ENCODE results near the gene BEND3. TPM values are rescaled to one million over a fixed set of nuclear protein-coding genes. Genes with fewer than 3 reads are reported as not detected.
"Not testable (repeated sequence)": the region's sequence is repeated elsewhere in the genome, so short reads cannot be mapped to it uniquely, and the experiment has no call there.

Gene BEND3
- polyA plus RNA-seq, 3 donors, result 8.1 to 9.0 (median 8.5) TPM

DNA sequence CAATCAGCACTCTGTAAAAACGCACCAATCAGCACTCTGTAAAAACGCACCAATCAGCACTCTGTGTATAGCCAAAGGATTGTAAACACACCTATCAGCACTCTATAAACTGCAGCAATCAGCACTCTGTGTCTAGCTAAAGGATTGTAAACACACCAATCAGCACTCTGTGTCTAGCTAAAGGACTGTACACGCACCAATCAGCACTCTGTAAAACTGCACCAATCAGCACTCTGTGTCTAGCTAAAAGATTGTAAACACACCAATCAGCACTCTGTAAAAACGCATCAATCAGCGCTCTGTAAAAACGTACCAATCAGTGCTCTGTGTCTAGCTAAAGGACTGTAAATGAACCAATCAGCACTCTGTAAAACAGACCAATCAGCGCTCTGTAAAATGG is 30.9 kb downstream of the BEND3 start:
- DNase-seq (ENCODE audit: low read depth in 3 of 3, low spot score in 2 of 3), result not testable (repeated sequence)

DNA sequence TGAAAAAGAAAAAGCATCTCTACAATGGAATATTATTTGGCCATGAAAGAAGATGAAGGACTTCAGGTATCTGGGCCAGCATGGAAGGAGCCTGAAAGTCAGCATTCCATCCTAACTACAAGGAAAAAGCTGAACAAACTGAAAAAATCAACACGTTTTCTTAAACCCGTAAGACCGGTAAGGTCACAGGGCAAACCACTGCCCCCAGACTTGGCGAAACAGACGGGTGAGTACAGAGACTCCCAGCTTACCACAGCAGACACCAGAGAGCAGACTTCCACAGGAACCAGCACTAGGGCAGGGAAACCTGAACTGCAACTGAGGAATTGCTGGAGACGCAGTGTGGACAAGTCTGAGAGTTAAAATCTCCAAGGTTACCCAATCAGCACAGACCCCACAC is 31.4 kb downstream of the BEND3 start:
- DNase-seq (ENCODE audit: low read depth in 3 of 3, low spot score in 2 of 3), result no peak

DNA sequence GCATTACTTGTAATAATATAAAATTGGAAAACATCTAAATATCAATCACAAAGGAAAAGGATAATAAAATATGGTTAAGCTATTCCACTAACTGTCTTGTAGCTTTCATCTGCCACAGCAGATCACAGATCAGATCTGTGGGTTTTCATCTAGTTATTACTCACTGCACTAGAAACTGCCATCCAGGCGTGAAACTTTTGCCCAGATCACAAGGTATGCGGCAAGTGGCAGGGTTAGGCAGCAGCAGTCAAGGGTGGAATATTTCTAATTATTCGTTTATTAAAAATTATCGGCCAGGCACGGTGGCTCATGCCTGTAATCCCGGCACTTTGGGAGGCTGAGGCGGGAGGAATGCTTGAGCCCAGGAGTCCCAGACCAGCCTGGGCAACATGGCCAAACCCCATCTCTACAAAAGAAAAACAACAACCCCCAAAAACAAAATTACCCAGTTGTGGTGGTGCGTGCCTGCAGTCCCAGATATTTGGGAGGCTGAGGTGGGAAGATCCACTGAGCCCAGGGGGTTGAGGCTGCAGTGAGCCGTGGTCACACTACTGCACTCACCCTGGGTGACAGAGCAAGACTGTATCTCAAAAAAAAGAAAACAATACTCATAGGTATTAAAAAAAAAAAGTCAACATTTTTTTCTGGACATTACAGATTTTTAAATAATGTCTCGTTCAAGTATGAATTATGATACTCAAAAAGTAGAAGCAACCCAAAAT is 32.1 kb downstream of the BEND3 start:
- no peak for DNase-seq (ENCODE audit: low read depth in 3 of 3, low spot score in 2 of 3)

DNA sequence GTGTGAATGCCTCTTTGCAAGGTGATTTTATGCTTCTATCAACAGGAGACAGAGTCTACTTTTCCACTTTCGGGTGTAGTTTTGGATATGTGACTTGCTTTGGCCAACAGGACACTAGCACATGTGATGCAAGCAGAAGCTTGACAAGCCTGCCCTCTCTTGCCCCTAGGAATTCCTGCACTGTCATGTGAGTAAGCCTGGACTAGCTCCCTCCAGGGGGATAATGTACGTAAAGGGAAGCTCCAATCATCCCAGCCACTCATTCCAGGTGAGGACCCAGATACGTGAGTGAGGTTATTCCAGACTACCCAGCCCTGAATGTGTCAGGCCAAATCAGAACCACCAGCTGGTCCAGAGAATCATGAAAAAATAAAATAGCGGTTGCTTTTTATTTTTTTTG is 33.3 kb downstream of the BEND3 start:
- DNase-seq (ENCODE audit: low read depth in 3 of 3, low spot score in 2 of 3), result no peak

- DNase-seq (ENCODE audit: low read depth in 3 of 3, low spot score in 2 of 3), result no peak
These were observed 35.3 kb downstream of the BEND3 start for GRCh38 chr6:107080036-107080435.

DNA sequence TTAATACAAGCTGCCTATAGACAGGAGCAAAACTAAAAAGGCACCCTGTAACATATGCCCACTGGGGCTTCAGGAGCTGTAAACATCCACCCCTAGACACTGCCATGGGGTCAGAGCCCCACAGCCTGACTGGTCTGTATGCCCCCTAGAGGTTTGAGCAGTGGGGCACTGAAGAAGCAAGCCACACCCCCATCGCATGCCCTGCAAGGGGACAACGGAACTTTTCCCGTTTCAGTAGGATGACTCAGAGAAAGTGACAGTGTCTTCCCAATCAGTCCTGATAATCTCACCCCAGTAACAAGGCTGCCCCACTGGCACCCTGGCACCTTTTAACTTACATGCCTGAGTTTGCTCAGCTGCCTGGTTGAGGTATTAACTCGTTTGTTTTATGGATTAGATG is 35.9 kb downstream of the BEND3 start:
- DNase-seq (ENCODE audit: low read depth in 3 of 3, low spot score in 2 of 3), result no peak

DNA sequence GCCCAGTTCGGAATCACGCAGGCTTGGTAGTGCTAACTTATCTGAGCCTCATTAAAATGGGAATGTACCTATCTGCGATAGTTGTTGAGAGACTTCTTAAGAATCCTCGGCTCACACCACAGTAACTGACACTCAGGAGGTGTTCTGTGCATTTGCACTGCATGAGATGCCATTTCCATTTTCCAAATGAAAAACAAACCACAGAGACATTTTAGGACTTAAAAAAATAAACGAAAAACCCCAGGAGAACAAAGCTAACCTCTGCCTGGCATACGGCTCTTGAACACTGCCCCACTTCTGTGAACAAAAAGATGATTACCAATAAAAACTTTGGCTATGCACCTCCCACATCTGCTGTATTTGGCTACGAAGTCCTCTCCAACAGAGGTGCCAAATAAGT is 37.6 kb downstream of the BEND3 start:
- no peak for DNase-seq (ENCODE audit: low read depth in 3 of 3, low spot score in 2 of 3)

GRCh38 chr6:107075951-107076381 is 39.3 kb downstream of the BEND3 start:
- DNase-seq (ENCODE audit: low read depth in 3 of 3, low spot score in 2 of 3), result no peak

GRCh38 chr6:107070686-107071085 is 44.6 kb downstream of the BEND3 start:
- DNase-seq (ENCODE audit: low read depth in 3 of 3, low spot score in 2 of 3), result no peak

GRCh38 chr6:107069631-107070548 is 45.4 kb downstream of the BEND3 start:
- DNase-seq (ENCODE audit: low read depth in 3 of 3, low spot score in 2 of 3), result no peak

DNA sequence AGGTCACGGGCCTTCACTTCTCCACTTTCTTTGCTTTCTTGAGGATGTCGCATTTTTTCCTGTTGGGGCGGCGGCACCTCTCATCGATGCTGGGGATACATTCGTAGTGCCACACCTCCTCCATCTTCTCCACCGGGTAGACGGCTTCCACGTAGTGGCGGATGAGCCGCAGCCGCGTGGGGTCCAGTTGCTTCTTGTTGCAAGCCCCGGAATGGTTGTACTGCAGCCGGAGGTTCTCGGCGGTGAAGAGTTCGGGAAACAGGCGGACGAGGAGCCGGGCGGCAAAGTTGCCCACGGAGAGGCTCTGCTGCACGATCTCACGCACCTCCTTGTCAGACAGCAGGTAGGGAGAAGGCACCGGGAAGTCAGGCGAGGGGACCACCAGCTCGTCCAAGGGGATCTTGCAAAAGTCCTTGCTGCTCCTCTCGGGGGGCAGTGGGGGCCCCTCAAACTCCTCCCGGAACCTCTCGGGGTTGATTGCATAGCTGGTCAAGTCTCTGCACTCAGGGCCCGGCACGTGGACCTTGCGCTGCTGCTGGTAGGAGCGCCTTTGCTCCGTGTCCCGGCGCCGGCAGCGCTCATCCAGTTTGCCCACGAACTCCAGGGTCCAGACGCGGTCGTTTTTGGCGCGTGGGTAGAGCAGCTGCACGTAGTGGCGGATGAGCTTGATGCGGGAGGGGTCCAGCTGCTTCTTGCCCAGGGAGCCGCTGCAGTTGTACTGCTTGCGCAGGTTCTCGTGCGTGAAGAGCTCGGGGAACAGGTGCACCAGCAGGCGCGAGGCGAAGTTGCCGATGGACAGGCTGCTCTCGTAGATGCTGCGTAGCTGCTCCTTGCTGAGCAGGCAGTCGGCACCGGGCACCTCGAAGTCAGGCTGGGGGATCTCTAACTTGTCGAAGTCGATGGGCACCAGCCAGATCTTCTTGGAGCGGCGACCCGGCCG is 46.4 kb downstream of the BEND3 start:
- no peak for DNase-seq (ENCODE audit: low read depth in 3 of 3, low spot score in 2 of 3)

- no peak for DNase-seq (ENCODE audit: low read depth in 3 of 3, low spot score in 2 of 3)
These were observed 48.3 kb downstream of the BEND3 start for GRCh38 chr6:107066697-107067659.

DNA sequence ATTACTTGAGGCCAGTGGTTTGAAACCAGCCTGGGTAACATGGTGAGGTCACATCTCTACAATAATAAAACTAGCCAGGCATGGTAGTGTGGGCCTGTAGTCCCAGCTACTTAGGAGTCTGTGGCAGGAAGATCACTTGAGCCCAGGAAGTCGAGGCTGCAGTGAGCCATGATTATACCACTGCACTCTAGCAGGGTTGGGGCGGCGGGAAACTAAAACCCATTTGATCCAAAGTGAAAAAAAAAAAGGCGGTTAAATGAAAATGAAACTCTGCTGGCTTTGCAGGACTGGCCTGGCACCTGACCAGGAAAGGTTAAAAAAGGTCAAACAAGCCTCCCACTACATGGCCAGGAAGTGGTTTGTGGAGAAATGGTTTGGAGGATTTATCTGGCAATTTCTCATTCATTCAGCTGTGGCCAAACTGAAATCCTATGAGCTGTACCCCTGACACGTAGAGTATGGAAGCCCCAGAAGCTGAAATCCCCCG is 50.7 kb downstream of the BEND3 start:
- no peak for DNase-seq (ENCODE audit: low read depth in 3 of 3, low spot score in 2 of 3)

- no peak for DNase-seq (ENCODE audit: low read depth in 3 of 3, low spot score in 2 of 3)
These were observed 52.6 kb downstream of the BEND3 start for GRCh38 chr6:107062691-107063090.

- DNase-seq (ENCODE audit: low read depth in 3 of 3, low spot score in 2 of 3), result no peak
These were observed 53.9 kb downstream of the BEND3 start for GRCh38 chr6:107061125-107062020.

- DNase-seq (ENCODE audit: low read depth in 3 of 3, low spot score in 2 of 3), result no peak
These were observed 54.6 kb downstream of the BEND3 start for GRCh38 chr6:107060704-107061103.

DNA sequence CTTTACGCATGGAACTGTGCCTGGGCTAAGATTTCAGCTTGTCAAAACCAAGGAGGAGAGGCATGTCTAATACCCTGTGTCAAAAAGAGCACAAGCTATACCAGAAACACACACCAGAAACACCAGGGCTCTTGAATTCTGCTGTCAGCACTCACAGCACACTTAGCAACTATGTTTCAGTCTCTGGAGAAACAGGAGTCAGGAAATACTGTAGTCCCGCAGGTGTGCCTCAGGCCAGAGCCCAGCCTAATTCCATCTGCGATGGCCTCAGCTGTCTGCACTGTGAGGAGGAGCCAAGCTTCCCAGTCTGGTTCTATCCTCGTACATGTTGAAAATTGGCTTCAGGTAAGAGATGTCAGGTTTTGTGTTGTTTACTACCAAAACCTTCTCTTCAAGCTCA is 55.7 kb downstream of the BEND3 start:
- DNase-seq (ENCODE audit: low read depth in 3 of 3, low spot score in 2 of 3), result no peak

DNA sequence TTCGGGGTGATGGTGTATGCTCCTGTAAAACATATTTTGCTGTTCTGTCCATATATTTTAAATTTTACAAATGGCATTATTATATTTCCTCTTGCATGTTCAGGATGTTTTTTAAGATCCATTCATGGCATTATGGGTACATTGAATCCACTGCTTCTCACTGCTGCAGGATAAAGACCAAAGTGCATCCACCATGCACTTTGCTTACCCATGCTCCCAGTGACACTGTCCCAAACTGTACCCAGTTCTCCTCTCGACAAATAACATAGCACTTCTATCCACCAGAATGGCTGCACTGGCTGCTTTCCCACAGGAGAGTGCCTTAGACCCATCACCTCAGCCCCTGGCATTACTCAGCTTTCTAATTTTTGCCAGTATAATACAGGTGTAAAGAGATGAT is 57.6 kb downstream of the BEND3 start:
- no peak for DNase-seq (ENCODE audit: low read depth in 3 of 3, low spot score in 2 of 3)

DNA sequence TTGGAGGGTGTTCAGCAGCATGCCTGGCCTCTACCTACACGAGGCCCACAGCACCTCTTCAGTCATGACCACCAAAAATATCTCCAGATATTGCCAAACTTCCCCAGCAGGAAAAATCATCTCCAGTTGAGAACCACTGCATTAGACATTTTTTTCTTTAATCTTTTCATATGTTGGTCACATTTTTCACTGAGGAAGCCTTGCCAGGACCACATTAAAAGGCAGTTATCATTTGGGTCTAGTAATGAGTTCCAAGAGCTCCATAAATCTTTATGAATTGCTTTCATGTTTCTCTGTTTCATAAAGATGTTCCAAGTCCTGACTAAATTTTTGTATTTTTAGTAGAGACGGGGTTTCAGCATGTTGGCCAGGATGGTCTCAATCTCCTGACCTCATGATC is 58.5 kb downstream of the BEND3 start:
- no peak for DNase-seq (ENCODE audit: low read depth in 3 of 3, low spot score in 2 of 3)
